IPS-18a (cell line): Measurements from ENCODE around the gene SHLD1.
"Not testable (repeated sequence)": the region's sequence is repeated elsewhere in the genome, so short reads cannot be mapped to it uniquely, and the experiment has no call there.

Source experiments
- H3K27ac ChIP-seq: one replicate; pipeline ENCODE4 v1.5.1; 2013; ENCODE audit warnings: low read length
- H3K27me3 ChIP-seq: one replicate; pipeline ENCODE4 v1.6.1; 2013; ENCODE audit warnings: mild to moderate bottlenecking, low read length; ENCODE audit not compliant: control insufficient read depth, insufficient read depth
- H3K36me3 ChIP-seq: one replicate; pipeline ENCODE4 v1.6.1; 2013; ENCODE audit warnings: low read depth, low read length; ENCODE audit not compliant: control insufficient read depth
- H3K4me1 ChIP-seq: one replicate; pipeline ENCODE4 v1.6.1; 2013; ENCODE audit warnings: low read depth, low read length; ENCODE audit not compliant: control insufficient read depth
- H3K4me3 ChIP-seq: one replicate; pipeline ENCODE4 v1.5.1; 2013; ENCODE audit warnings: low read length
- H3K9ac ChIP-seq: one replicate; pipeline ENCODE4 v1.6.1; 2013; ENCODE audit warnings: mild to moderate bottlenecking, low read length, moderate library complexity
- H3K9me3 ChIP-seq: one replicate; pipeline ENCODE4 v1.6.1; 2013; ENCODE audit warnings: low read depth, low read length; ENCODE audit not compliant: control insufficient read depth

SHLD1 gene

GRCh38 chr20:5737966-5738365, 12.2 kb upstream of the SHLD1 start:
- H3K36me3 ChIP-seq: no peaks in the 10 kb centered on the region
- H3K4me3 ChIP-seq: no peak overlapping the region
- H3K27me3 ChIP-seq: no peaks in the 10 kb centered on the region
- no peak overlapping the region for H3K9ac ChIP-seq
- H3K27ac ChIP-seq: no peak overlapping the region
- no peaks in the 10 kb centered on the region for H3K4me1 ChIP-seq
- no peaks in the 10 kb centered on the region for H3K9me3 ChIP-seq

GRCh38 chr20:5740643-5741042, 9.6 kb upstream of the SHLD1 start:
- not testable (repeated sequence) for H3K36me3 ChIP-seq, H3K4me1 ChIP-seq, H3K27ac ChIP-seq, H3K4me3 ChIP-seq, H3K9me3 ChIP-seq, H3K9ac ChIP-seq, H3K27me3 ChIP-seq

GRCh38 chr20:5741089-5741488, 9.1 kb upstream of the SHLD1 start:
- Histone ChIP-seq H3K4me1 (no peaks in the 10 kb centered on the region), H3K27me3 (no peaks in the 10 kb centered on the region), H3K4me3 (no peak overlapping the region), H3K36me3 (no peaks in the 10 kb centered on the region), H3K27ac (no peak overlapping the region), H3K9ac (no peak overlapping the region), H3K9me3 (no peaks in the 10 kb centered on the region)

GRCh38 chr20:5742041-5742440, 8.2 kb upstream of the SHLD1 start:
- no peaks in the 10 kb centered on the region for H3K9me3 ChIP-seq
- no peaks in the 10 kb centered on the region for H3K36me3 ChIP-seq
- H3K4me1 ChIP-seq: no peaks in the 10 kb centered on the region
- H3K27me3 ChIP-seq: no peaks in the 10 kb centered on the region
- H3K4me3 ChIP-seq: no peak overlapping the region
- no peak overlapping the region for H3K9ac ChIP-seq
- H3K27ac ChIP-seq: no peak overlapping the region

GRCh38 chr20:5745416-5746030, 4.7 kb upstream of the SHLD1 start:
- Histone ChIP-seq H3K9ac (no peak overlapping the region), H3K9me3 (no peaks in the 10 kb centered on the region), H3K4me1 (no peaks in the 10 kb centered on the region), H3K27ac (no peak overlapping the region), H3K36me3 (no peaks in the 10 kb centered on the region), H3K27me3 (no peaks in the 10 kb centered on the region), H3K4me3 (no peak overlapping the region)

GRCh38 chr20:5746064-5746463, 4.1 kb upstream of the SHLD1 start:
- H3K9me3 ChIP-seq: no peaks in the 10 kb centered on the region
- H3K9ac ChIP-seq: no peak overlapping the region
- no peaks in the 10 kb centered on the region for H3K27me3 ChIP-seq
- H3K4me1 ChIP-seq: peaks cover 2% of the 10 kb centered on the region
- no peak overlapping the region for H3K27ac ChIP-seq
- no peak overlapping the region for H3K4me3 ChIP-seq
- no peaks in the 10 kb centered on the region for H3K36me3 ChIP-seq

GRCh38 chr20:5748246-5748645, 2.0 kb upstream of the SHLD1 start:
- H3K9me3 ChIP-seq: no peaks in the 10 kb centered on the region
- H3K4me1 ChIP-seq: peaks cover 3% of the 10 kb centered on the region
- H3K4me3 ChIP-seq: no peak overlapping the region
- no peak overlapping the region for H3K27ac ChIP-seq
- H3K27me3 ChIP-seq: no peaks in the 10 kb centered on the region
- no peaks in the 10 kb centered on the region for H3K36me3 ChIP-seq
- no peak overlapping the region for H3K9ac ChIP-seq

- peaks cover 11% of the 10 kb centered on the region for H3K4me1 ChIP-seq
- H3K9me3 ChIP-seq, H3K4me3 ChIP-seq, H3K27me3 ChIP-seq, H3K36me3 ChIP-seq, H3K27ac ChIP-seq, H3K9ac ChIP-seq: not testable (repeated sequence)
These were observed 669 bp upstream of the SHLD1 start for GRCh38 chr20:5749512-5749951.

- Histone ChIP-seq H3K27me3 (no peaks in the 10 kb centered on the region), H3K4me3 (no peak overlapping the region), H3K27ac (no peak overlapping the region), H3K4me1 (peaks cover 11% of the 10 kb centered on the region), H3K9me3 (no peaks in the 10 kb centered on the region), H3K9ac (no peak overlapping the region), H3K36me3 (no peaks in the 10 kb centered on the region)
These were observed 1.7 kb downstream of the SHLD1 start for GRCh38 chr20:5751856-5752255.

- peaks cover 11% of the 10 kb centered on the region for H3K4me1 ChIP-seq
- peak overlapping the region; percentile 32 for H3K9ac ChIP-seq
- H3K27ac ChIP-seq: no peak overlapping the region
- peak overlapping the region; percentile 6 for H3K4me3 ChIP-seq
- no peaks in the 10 kb centered on the region for H3K27me3 ChIP-seq
- no peaks in the 10 kb centered on the region for H3K9me3 ChIP-seq
- no peaks in the 10 kb centered on the region for H3K36me3 ChIP-seq
These were observed 3.6 kb downstream of the SHLD1 start for GRCh38 chr20:5753814-5754213.

GRCh38 chr20:5757949-5758348, 7.7 kb downstream of the SHLD1 start:
- H3K9ac ChIP-seq: no peak overlapping the region
- H3K4me1 ChIP-seq: peaks cover 8% of the 10 kb centered on the region
- no peaks in the 10 kb centered on the region for H3K9me3 ChIP-seq
- H3K4me3 ChIP-seq: no peak overlapping the region
- no peaks in the 10 kb centered on the region for H3K27me3 ChIP-seq
- H3K27ac ChIP-seq: no peak overlapping the region
- H3K36me3 ChIP-seq: no peaks in the 10 kb centered on the region

GRCh38 chr20:5766085-5766764, 16.0 kb downstream of the SHLD1 start:
- H3K4me3 ChIP-seq: no peak overlapping the region
- no peak overlapping the region for H3K27ac ChIP-seq
- no peaks in the 10 kb centered on the region for H3K27me3 ChIP-seq
- no peaks in the 10 kb centered on the region for H3K4me1 ChIP-seq
- H3K9ac ChIP-seq: no peak overlapping the region
- no peaks in the 10 kb centered on the region for H3K9me3 ChIP-seq
- H3K36me3 ChIP-seq: no peaks in the 10 kb centered on the region
